Activated T-cell treated with anti-CD3 and anti-CD28 coated beads, Interleukin-2, amount 50 U/mL, for 72 hours (primary cell): ENCODE data around the gene SLC45A3. TPM values are rescaled to one million over a fixed set of nuclear protein-coding genes. Genes with fewer than 3 reads are reported as not detected.
"Not testable (repeated sequence)": the region's sequence is repeated elsewhere in the genome, so short reads cannot be mapped to it uniquely, and the experiment has no call there.

ENCODE experiments used
- ATAC-seq, 2 donors: fragments of 150-1000 bp; cut with Tn5 transposase; replicated peaks in 1 of 2; 2 replicates each; pipeline ENCODE4 v1.10.0; 2021; ENCODE audit warnings: moderate library complexity in 2 of 2, mild to moderate bottlenecking in 1 of 2
- DNase-seq, 2 donors: peaks; one replicate each; pipeline ENCODE4 v3.0.0; 2021 to 2022; ENCODE audit warnings: mixed read lengths in 1 of 2
- H3K27ac Mint-ChIP-seq: one replicate; pipeline ENCODE4 v1.8.0; 2022; ENCODE audit warnings: mild to moderate bottlenecking, moderate library complexity, mixed read lengths
- H3K27me3 Mint-ChIP-seq: one replicate; pipeline ENCODE4 v1.8.0; 2022; ENCODE audit warnings: low read depth, mixed read lengths
- H3K36me3 Mint-ChIP-seq, 2 donors: one replicate each; pipeline ENCODE4 v1.8.0; 2022; ENCODE audit warnings: mixed read lengths in 2 of 2, mild to moderate bottlenecking in 1 of 2; ENCODE audit not compliant: insufficient read depth in 2 of 2
- H3K4me1 Mint-ChIP-seq: one replicate; pipeline ENCODE4 v1.8.0; 2022; ENCODE audit warnings: low read depth, mixed read lengths
- H3K4me3 Mint-ChIP-seq, 2 donors: one replicate each; pipeline ENCODE4 v1.8.0; 2022; ENCODE audit warnings: mild to moderate bottlenecking in 2 of 2, mixed read lengths in 2 of 2, moderate library complexity in 2 of 2
- H3K9me3 Mint-ChIP-seq, 2 donors: one replicate each; pipeline ENCODE4 v1.8.0; 2022; ENCODE audit warnings: mixed read lengths in 2 of 2
- total RNA-seq, 2 donors: library from RNA; stranded (reverse); gene quantifications; one replicate each; pipeline ENCODE4 v1.2.3, GENCODE V29; 2022

Gene SLC45A3, protein sequence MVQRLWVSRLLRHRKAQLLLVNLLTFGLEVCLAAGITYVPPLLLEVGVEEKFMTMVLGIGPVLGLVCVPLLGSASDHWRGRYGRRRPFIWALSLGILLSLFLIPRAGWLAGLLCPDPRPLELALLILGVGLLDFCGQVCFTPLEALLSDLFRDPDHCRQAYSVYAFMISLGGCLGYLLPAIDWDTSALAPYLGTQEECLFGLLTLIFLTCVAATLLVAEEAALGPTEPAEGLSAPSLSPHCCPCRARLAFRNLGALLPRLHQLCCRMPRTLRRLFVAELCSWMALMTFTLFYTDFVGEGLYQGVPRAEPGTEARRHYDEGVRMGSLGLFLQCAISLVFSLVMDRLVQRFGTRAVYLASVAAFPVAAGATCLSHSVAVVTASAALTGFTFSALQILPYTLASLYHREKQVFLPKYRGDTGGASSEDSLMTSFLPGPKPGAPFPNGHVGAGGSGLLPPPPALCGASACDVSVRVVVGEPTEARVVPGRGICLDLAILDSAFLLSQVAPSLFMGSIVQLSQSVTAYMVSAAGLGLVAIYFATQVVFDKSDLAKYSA
- 1 to 10 TPM in 1 of 2 donors, under 1 TPM in 1; 0.70 to 1.0 TPM for total RNA-seq

DNA sequence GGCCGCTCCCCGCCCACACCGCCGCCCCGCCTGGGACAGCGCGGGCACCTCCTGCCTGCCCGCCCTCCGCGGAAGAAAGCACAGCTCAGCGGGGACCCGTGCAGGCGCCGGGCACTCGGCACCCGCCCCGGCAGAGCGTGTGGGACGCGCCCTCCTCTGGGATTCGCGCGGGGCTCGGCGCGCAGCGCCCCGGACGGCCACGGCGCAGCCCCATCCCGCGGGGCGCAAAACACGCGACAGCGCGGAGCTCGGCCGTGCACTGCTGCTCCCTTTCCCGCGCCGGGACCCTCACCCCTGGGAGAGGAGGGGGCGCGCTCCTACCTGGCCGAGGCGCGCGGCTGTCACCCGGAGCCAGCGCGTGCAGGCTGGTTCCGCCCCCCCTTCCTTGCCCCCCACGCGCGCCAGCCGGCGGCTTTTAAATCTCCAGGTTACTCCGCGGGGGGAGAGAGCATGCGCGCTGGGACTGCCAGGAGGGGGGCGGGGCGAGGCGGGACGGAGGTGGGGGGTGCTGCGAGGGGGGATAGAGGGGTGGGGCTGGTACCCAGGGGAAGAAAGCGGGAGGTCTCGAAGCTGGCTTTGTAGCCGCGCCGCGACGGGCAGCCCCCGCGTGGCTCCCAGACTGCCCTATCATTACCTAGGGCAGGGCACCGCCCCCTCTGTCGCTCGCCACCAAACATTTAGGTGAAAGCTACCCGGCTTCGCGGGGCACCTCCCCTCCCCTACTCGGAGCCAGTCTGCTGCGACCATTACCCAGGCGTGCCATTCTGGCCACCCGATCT, at the start of gene SLC45A3:
TSS of gene SLC45A3 (minus strand) at position 437 of the 779 bp plus-strand sequence. CDS start 15,853 bp downstream, outside the sequence.
- DNase-seq (peak; percentile 48 to 50), ATAC-seq (peak; percentile 84 to 87)
- Mint-ChIP-seq H3K9me3 (no peaks in the 10 kb centered on the region), H3K4me1 (peaks cover 13% of the 10 kb centered on the region), H3K27me3 (peaks cover 20% of the 10 kb centered on the region), H3K27ac (no peak within 1 kb of the TSS), H3K4me3 (peak within 1 kb of the TSS; percentile 86 to 90), H3K36me3 (no peaks in the 10 kb centered on the region)

DNA sequence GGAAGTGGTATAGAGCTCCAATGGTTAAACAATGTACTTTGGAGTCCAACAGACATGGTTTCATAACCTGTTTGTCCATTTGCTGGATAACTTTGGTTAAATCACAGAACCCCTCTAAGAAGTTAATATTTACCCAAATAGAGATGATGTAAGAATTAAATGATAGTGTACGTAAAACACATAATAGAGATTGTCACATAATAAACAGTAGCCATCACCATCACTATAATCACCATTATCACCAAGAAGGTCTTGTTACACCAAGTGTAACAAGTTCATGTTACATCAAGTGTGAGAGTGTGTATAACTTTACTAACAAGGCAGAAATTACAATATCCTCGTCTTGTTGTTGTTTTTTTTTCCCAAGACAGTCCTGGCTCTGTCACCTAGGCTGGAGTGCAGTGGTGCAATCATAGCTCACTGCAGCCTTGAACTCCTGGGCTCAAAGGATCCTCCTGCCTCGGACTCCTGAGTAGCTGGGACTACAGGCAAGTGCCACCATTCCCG, 46.4 kb upstream of the SLC45A3 start:
- DNase-seq, result no peak

DNA sequence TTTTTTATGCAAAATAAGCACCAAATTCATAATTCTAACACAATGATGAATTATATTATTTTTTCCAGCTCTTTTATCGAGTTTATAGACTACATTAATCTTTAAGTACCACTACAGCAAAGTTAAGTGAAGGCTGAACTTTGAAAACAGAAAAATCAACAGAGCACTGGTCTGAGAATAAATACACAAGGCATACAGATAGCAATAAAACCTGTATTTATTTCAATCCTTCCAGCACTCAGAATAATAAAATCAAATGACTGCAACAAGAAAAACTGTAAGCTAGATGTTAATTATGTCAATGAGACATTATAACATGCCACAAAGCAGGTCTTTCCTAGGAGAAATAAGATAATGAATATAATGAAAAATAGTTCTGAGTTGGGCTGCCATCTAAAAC, 45.2 kb upstream of the SLC45A3 start:
- peaks cover 6 to 47% of the 10 kb centered on the region in 2 donors for H3K36me3 Mint-ChIP-seq
- ATAC-seq (no peak), DNase-seq (no peak)
- peaks cover 20% of the 10 kb centered on the region for H3K4me1 Mint-ChIP-seq
- H3K4me3 Mint-ChIP-seq, result no peak overlapping the region
- no peaks in the 10 kb centered on the region for H3K27me3 Mint-ChIP-seq
- peak overlapping the region; percentile 8 for H3K27ac Mint-ChIP-seq
- peaks cover 0 to 3% of the 10 kb centered on the region in 2 donors for H3K9me3 Mint-ChIP-seq

More for the DNA sequence above, 46.4 kb upstream of the SLC45A3 start:
- no peak for ATAC-seq
- Mint-ChIP-seq H3K4me3 (no peak overlapping the region), H3K9me3 (no peaks in the 10 kb centered on the region), H3K27ac (no peak overlapping the region), H3K27me3 (no peaks in the 10 kb centered on the region), H3K36me3 (peaks cover 3 to 44% of the 10 kb centered on the region in 2 donors), H3K4me1 (peaks cover 27% of the 10 kb centered on the region)

DNA sequence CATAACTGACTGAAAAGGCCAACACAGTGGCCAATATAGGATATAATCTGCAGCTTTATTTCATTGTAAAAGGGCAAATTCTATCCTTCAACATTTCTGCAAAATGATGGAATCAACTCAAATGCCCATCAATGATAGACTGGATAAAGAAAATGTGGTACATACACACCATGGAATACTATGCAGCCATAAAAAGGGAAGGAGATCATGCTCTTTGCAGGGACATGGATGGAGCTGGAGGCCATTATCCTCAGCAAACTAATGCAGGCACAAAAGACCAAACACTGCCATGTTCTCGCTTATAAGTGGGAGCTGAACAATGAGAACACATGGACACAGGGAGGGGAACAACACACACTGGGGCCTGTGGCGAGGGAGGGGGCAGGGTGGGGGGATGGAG, 40.4 kb upstream of the SLC45A3 start:
- not testable (repeated sequence) for ATAC-seq, DNase-seq, H3K27me3 Mint-ChIP-seq, H3K9me3 Mint-ChIP-seq, H3K4me3 Mint-ChIP-seq
- Mint-ChIP-seq H3K4me1 (peaks cover 26% of the 10 kb centered on the region), H3K36me3 (peaks cover 16 to 61% of the 10 kb centered on the region in 2 donors), H3K27ac (peak overlapping the region; percentile 7)

DNA sequence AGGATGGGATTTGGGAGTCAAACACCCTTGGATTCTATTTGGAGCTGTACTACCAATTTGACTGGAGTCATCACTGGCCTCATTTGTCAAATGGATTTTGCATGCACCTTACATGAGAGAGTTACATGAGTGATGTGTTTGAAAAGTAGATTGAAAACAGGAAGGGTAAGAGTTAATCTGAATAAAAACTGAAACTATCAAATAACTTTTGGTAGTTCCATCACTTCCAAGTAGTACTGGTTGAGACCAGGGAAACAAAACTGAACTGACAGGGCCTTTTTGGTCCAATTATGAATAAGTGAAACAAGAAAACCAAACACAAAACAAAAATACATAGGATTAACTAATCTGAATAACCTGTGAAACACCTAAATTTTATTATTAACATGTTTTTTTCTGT, 39.5 kb upstream of the SLC45A3 start:
- peak overlapping the region in 1 of 2 donors; percentile 38 for H3K4me3 Mint-ChIP-seq
- H3K9me3 Mint-ChIP-seq, result peaks cover 0 to 3% of the 10 kb centered on the region in 2 donors
- no peaks in the 10 kb centered on the region for H3K27me3 Mint-ChIP-seq
- DNase-seq (no peak), ATAC-seq (peak; percentile 75 to 84)
- H3K4me1 Mint-ChIP-seq, result peaks cover 26% of the 10 kb centered on the region
- H3K27ac Mint-ChIP-seq, result peak overlapping the region; percentile 75
- H3K36me3 Mint-ChIP-seq, result peaks cover 16 to 62% of the 10 kb centered on the region in 2 donors

DNA sequence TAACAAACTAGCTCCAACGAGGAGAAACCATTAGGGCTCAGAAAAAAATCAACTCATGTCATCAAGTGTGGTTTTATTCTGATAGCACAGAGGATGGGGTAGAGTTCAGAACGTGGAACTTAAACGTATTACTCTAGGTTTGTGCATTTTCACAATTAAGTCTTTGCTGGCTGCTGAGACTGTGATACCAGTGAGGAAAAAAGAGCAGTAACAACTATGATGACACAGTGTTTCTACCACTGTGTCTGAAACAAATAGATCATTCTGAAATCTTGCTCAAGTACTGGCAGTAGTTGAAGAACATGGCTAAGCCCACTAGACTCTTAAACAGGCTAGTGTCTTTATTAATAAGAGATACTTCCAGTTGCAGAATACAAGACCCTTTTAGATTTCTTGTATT, 38.7 kb upstream of the SLC45A3 start:
- ATAC-seq (peak in 1 of 2 donors; percentile 51), DNase-seq (no peak)
- Mint-ChIP-seq H3K36me3 (peaks cover 16 to 58% of the 10 kb centered on the region in 2 donors), H3K9me3 (peaks cover 0 to 3% of the 10 kb centered on the region in 2 donors), H3K27ac (peak overlapping the region; percentile 91), H3K4me3 (no peak overlapping the region), H3K4me1 (peaks cover 26% of the 10 kb centered on the region), H3K27me3 (no peaks in the 10 kb centered on the region)

DNA sequence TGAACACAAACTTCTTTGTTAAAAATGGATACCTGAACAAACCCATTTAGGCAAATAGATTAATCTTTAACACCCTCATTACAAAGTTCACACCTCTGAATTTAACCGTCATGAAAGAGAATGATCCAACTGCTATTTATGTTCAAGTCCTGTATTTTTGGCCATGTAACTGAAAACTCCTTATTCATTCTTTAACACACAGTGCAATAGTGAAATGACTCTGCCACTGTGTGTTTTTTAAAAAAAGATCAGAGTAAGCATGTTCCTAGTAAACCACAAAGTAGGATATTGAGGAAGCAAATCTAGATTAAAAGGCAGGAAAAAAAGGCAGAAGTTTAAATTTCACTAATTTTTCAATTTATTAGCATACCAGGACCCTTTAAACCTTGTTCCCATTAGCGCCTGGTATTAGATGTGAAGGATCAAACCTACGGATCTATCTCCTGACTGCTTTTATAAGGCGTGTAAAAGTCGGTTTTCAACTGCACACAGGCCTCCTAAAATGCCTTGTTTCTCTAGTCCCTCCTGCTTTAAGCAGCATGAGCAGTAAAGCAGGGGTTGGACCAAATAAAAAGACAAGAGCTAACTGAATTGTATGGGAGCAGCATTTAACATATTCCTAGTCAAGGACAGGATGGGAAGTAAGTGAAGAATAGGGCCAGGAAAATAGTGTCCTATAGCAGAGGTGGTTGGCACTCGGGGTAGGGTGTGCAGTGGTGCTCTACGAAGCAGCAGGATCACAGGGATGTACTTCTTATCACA, 36.2 kb upstream of the SLC45A3 start:
- H3K27ac Mint-ChIP-seq, result peak overlapping the region; percentile 2

DNA sequence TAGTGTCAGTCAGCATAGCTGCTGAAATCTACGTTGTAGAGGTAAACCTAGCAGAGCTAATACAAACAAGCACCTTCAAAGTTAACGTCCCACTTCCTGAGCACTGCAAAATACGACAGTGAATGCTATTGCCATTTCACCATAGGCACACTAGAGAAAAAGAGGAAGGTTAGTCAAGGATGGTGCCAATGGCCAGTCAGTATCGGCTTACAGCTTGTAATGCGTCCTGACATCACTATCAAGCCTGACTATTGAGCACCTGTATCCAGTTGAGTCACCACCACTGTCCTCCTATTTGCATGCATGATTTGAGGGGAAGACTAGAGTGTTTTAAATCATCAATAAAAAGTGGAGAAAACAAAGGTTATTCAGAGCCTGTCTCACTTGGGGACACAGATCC, 35.3 kb upstream of the SLC45A3 start:
- H3K36me3 Mint-ChIP-seq, result peaks cover 13 to 46% of the 10 kb centered on the region in 2 donors
- no peaks in the 10 kb centered on the region for H3K27me3 Mint-ChIP-seq
- H3K9me3 Mint-ChIP-seq, result peaks cover 0 to under 1% of the 10 kb centered on the region in 2 donors
- ATAC-seq (no peak), DNase-seq (no peak)
- H3K4me3 Mint-ChIP-seq, result no peak overlapping the region
- no peak overlapping the region for H3K27ac Mint-ChIP-seq
- peaks cover 28% of the 10 kb centered on the region for H3K4me1 Mint-ChIP-seq

More for the DNA sequence above, 36.2 kb upstream of the SLC45A3 start:
- H3K9me3 Mint-ChIP-seq, result peaks cover 0 to 3% of the 10 kb centered on the region in 2 donors
- no peak overlapping the region for H3K4me3 Mint-ChIP-seq
- H3K36me3 Mint-ChIP-seq, result peaks cover 13 to 46% of the 10 kb centered on the region in 2 donors
- peaks cover 26% of the 10 kb centered on the region for H3K4me1 Mint-ChIP-seq
- H3K27me3 Mint-ChIP-seq, result no peaks in the 10 kb centered on the region
- ATAC-seq (no peak), DNase-seq (no peak)

DNA sequence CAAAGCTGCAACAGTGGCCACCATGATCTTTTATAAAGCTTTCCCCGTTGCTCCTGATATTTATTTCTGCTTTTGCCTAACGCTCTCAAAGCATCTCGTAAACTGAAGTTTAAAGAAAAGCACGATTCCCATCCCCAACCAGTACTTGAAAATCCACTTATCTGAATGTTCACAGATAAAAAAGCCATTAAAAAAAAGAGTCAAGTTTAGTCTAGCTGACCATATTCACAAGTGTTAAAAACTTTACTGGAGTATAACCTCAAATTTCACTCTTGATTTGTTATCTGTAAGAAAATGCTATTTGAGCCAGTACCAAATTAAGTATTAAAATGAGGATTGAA, 34.6 kb upstream of the SLC45A3 start:
- H3K9me3 Mint-ChIP-seq, result no peaks in the 10 kb centered on the region
- H3K36me3 Mint-ChIP-seq, result peaks cover 10 to 41% of the 10 kb centered on the region in 2 donors
- H3K4me1 Mint-ChIP-seq, result peaks cover 21% of the 10 kb centered on the region
- ATAC-seq (no peak), DNase-seq (no peak)
- no peak overlapping the region for H3K4me3 Mint-ChIP-seq
- no peak overlapping the region for H3K27ac Mint-ChIP-seq
- H3K27me3 Mint-ChIP-seq, result no peaks in the 10 kb centered on the region

DNA sequence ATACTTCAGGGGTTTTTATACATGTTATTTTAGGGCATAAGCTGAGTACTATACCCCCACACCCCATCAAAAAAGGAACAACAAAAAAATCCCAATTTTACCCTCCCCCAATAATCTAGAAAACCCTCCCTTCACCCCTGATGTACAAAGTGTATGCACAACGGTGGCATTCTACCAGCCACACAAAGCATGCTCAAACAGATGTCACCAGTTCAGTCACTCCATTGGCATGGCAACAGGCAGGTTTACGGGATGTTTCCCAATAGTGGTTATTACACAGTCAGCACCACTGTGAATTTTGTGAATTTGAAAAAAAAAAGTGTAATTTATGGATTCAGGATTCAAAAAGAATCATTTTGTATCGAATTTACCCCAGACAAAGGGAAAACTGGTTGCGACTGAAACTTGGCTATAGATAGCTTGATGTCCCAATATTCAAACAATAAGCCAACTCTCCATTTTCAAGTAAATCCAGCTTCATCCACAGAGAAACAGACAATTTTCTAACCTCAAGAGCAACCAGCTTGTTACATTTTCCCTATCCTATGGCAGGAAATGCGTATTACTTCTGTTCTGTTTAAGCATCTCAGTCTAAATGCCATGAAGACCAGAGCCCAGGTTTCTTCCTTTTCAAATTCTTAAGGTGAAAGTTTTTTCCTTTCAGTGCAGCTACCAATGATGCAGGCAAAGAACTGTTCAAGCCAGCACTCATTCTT, 34.0 kb upstream of the SLC45A3 start:
- no peak for ATAC-seq
- no peaks in the 10 kb centered on the region for H3K9me3 Mint-ChIP-seq
- H3K36me3 Mint-ChIP-seq, result peaks cover 7 to 36% of the 10 kb centered on the region in 2 donors
- no peak overlapping the region for H3K4me3 Mint-ChIP-seq
- no peak overlapping the region for H3K27ac Mint-ChIP-seq
- no peak for DNase-seq
- peaks cover 16% of the 10 kb centered on the region for H3K4me1 Mint-ChIP-seq
- no peaks in the 10 kb centered on the region for H3K27me3 Mint-ChIP-seq

DNA sequence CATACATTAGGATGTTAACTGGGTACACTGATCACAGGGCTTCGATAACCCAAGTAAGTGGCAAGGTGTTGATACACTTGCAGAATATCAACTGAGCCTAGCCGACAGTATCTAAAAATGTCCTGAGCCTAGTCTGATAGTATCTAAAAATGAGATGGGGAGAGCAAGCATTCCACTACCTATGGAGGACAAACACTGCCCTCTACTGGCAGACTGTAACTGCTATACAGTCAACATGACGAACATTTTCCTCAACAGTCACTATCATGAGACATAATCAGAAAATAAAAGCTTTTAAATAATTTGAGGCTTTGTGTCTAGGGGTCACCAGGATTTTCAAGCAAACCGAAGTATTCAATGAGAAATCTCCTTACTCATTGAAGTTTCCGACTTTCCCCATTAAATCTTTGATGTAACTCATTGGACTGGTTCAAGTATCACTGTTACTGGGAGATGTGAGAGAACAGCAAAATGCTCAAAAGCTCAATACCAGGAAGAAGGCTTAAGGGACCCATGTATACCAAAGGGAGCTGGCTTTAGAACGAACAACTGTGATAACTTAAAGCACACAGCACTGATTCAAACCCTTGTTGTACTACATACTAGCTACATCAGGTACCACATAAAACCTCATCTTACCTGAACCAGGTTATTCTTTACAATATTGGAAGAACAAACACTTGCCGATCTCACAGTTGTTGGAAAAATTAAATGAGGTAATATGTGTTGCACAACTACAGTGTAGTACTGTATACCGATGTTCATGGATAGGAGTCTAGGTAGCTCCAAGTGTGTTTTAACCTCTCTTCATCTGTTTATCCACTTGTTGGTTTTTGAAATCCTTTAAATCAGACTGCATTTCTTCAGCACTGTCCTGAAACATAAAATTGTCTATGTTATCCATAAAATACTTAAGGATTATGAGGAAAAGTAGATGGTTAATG, 31.1 kb upstream of the SLC45A3 start:
- DNase-seq, result peak; percentile 67 to 69
- no peak overlapping the region for H3K27ac Mint-ChIP-seq
- peaks cover 4 to 15% of the 10 kb centered on the region in 2 donors for H3K36me3 Mint-ChIP-seq
- peaks cover 5% of the 10 kb centered on the region for H3K4me1 Mint-ChIP-seq
- H3K4me3 Mint-ChIP-seq, result no peak overlapping the region
- no peaks in the 10 kb centered on the region for H3K27me3 Mint-ChIP-seq
- ATAC-seq, result peak; percentile 84 to 86
- no peaks in the 10 kb centered on the region for H3K9me3 Mint-ChIP-seq
